Thoracic aorta (tissue), 2 donors: Measurements from ENCODE around the gene F8A2. TPM values are rescaled to one million over a fixed set of nuclear protein-coding genes. Genes with fewer than 3 reads are reported as not detected.
"Not testable (repeated sequence)": the region's sequence is repeated elsewhere in the genome, so short reads cannot be mapped to it uniquely, and the experiment has no call there.

Experiments
- ATAC-seq: fragments of 150-250 bp; one replicate; pipeline ENCODE4 v1.8.0; 2017; ENCODE audit warnings: low read depth; ENCODE audit not compliant: insufficient number of reproducible peaks, low FRiP score
- DNase-seq: peaks from one replicate; pipeline ENCODE4 v3.0.0-alpha.2; 2020; ENCODE audit warnings: low spot score
- H3K27ac ChIP-seq, 2 donors: fragments of 200-600 bp; sonication (generic); 1 replicate in 1 of 2; 2 replicates in 1 of 2; pipeline ENCODE4 v1.5.1; 2016; ENCODE audit warnings: mild to moderate bottlenecking in 2 of 2, moderate library complexity in 2 of 2
- H3K27me3 ChIP-seq: fragments of 200-600 bp; sonication (generic); replicated peaks from 2 replicates; pipeline ENCODE4 v1.6.0; 2016; ENCODE audit warnings: mild to moderate bottlenecking; ENCODE audit not compliant: insufficient read depth
- H3K36me3 ChIP-seq: fragments of 200-600 bp; sonication (generic); one replicate; pipeline ENCODE4 v1.5.1; 2016
- H3K4me1 ChIP-seq, 2 donors: fragments of 200-600 bp; sonication (generic); 1 replicate in 1 of 2; 2 replicates in 1 of 2; pipeline versions ENCODE4 v1.5.1 to v1.6.0; 2016; ENCODE audit warnings: low read depth in 2 of 2, mild to moderate bottlenecking in 1 of 2; ENCODE audit not compliant: control insufficient read depth in 1 of 2
- H3K4me3 ChIP-seq: fragments of 200-600 bp; sonication (generic); 2 replicates; pipeline ENCODE4 v1.5.1; 2016; ENCODE audit warnings: mild to moderate bottlenecking
- H3K9me3 ChIP-seq: fragments of 200-600 bp; sonication (generic); 2 replicates; pipeline ENCODE4 v1.5.1; 2016
- total RNA-seq, 2 donors: library from RNA; depleted of rRNA; stranded (reverse); fragments of >200 nt; gene quantifications; one replicate each; pipeline versions ENCODE4 v1.1.0 to v1.2.3, GENCODE V29; 2016
- TF ChIP-seq, protein P1 (sequence below): fragments of 200-600 bp; sonication (generic); IDR thresholded peaks from one replicate; pipeline ENCODE4 v1.5.1; 2019; ENCODE audit warnings: antibody characterized with exemption

F8A2 gene
- total RNA-seq = 1 to 10 TPM in 1 of 2 donors, not detected in 1; 8.7 TPM

DNA sequence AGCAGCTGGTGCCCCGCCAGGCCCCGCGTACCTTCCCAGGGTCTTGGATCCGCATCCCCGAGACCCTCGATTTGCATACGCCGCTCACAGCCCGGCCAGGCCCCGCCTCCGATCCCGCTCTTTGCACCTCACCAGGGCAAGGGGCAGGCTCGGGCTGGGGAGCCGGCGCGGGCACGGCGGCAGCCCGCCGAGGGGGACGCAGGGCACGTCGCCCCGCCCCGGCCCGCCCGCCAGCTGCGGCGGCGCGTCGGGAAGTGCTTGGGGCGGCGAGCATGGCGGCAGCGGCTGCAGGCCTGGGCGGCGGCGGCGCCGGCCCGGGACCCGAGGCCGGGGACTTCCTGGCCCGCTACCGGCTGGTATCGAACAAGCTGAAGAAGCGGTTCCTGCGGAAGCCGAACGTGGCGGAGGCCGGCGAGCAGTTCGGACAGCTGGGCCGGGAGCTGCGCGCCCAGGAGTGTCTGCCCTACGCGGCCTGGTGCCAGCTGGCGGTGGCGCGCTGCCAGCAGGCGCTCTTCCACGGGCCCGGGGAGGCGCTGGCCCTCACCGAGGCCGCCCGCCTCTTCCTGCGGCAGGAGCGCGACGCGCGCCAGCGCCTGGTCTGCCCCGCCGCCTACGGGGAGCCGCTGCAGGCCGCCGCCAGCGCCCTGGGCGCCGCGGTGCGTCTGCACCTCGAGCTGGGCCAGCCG lies at the start of gene F8A2:
Gene F8A2, plus strand, starts transcription at position 253 of the 686 bp plus-strand sequence. Its CDS starts 20 bp downstream, at position 273.
- ATAC-seq, H3K27me3 ChIP-seq, H3K9me3 ChIP-seq, DNase-seq, H3K4me1 ChIP-seq, H3K27ac ChIP-seq, H3K36me3 ChIP-seq, H3K4me3 ChIP-seq: not testable (repeated sequence)

DNA sequence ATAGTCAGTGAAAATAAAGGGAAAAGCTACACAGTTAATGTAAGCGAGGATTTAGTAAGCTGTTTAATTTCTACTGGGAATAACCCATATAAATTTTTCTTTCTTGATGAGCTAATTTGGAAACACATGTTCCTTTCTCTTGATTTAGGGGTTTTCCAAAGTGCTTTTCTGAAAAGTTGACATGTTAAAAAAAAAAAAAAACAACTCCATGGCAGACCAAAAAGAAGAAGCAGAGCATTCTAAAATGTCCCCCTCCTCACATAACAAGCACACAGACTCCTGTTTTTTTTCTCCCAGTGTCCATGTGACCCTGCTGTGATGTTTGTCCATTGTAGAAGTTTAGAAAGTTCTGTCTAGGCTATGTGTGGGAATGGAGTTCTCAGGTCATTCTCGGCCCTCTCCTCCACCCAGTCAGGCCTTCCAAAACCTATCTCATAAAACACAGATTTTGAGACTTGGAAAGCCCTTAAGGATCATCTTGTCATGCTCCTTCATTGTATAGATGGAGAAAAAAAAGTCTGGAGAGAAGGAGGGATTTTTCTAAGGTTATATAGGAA lies 48.3 kb upstream of the F8A2 start:
- H3K36me3 ChIP-seq = no peaks in the 10 kb centered on the region
- H3K27ac ChIP-seq = no peak overlapping the region
- no peaks in the 10 kb centered on the region for H3K27me3 ChIP-seq
- H3K4me3 ChIP-seq = peak overlapping the region; percentile 56
- H3K9me3 ChIP-seq = no peaks in the 10 kb centered on the region
- no peak for DNase-seq
- TF ChIP-seq, protein P1, sequence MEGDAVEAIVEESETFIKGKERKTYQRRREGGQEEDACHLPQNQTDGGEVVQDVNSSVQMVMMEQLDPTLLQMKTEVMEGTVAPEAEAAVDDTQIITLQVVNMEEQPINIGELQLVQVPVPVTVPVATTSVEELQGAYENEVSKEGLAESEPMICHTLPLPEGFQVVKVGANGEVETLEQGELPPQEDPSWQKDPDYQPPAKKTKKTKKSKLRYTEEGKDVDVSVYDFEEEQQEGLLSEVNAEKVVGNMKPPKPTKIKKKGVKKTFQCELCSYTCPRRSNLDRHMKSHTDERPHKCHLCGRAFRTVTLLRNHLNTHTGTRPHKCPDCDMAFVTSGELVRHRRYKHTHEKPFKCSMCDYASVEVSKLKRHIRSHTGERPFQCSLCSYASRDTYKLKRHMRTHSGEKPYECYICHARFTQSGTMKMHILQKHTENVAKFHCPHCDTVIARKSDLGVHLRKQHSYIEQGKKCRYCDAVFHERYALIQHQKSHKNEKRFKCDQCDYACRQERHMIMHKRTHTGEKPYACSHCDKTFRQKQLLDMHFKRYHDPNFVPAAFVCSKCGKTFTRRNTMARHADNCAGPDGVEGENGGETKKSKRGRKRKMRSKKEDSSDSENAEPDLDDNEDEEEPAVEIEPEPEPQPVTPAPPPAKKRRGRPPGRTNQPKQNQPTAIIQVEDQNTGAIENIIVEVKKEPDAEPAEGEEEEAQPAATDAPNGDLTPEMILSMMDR = no peak
- H3K4me1 ChIP-seq = no peaks in the 10 kb centered on the region
- no peak for ATAC-seq

DNA sequence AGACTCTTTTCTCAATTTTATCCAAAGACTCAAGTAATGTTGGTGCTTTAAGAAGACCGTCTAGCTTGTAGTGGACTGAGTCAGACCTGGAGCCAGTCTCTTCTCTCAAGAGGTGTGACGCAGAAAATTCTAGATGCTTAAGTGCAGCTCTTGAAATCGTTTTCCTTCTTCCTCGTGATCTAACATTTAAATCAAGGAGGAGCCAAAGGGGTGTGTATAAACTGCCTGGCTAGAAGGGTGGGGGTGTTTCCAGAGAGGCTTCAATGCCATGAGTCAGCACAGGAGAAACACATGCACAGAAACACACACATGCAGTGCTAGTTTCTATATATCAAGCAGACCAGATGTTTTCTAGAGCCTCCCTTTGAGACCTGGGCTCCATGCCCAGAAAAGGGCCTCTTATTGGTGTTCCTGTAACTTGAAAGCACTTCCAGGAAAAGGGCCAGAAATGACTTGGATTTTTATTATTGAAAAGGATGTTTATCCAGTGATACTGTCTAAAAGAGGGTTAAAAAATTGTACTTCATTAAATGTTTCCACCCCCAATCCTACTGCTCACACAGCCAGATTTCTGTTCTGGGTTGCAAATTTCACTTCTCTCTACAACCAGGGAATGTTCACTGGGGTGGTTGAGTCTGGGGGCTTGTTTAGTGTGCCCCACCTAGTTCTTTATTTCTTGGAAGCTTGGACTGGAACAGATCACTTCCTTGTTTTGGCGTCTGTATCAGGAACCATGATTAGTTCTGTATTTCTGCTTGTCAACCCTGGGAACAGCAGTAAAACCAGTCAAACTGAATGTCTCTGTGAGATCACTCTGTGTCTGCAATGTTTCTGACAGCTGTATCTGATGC lies 47.2 kb upstream of the F8A2 start, which contains the start of gene CLIC2:
Gene CLIC2, minus strand, starts transcription at position 129 of the 851 bp plus-strand sequence. CDS start 187 bp downstream, outside the sequence.
- Histone ChIP-seq H3K9me3 (no peaks in the 10 kb centered on the region), H3K4me1 (no peaks in the 10 kb centered on the region), H3K27ac (peak within 1 kb of the TSS in 1 of 2 donors; percentile 17), H3K27me3 (no peaks in the 10 kb centered on the region), H3K4me3 (peak within 1 kb of the TSS; percentile 56), H3K36me3 (no peaks in the 10 kb centered on the region)
- ATAC-seq = no peak
- TF ChIP-seq, protein P1 = no peak
- DNase-seq = no peak

DNA sequence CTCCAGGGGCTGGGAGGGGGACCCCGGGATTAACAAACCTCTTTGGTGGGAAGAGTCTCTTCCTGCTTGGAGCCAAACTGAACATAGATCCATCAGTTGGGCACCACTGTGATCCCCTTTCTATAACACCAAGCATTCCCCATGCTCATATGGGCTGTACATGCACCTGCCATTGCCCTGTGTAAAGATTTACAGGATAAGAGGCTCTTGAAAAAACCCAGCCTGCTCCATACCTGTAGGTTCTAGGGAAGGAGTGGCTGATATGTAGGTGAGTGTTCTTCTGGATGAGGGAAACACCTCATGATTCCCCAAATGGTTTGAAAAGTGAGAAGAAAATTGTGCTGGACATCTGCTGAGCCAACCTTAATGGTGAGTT lies 46.6 kb upstream of the F8A2 start:
- not testable (repeated sequence) for ATAC-seq, DNase-seq, H3K27me3 ChIP-seq, H3K4me3 ChIP-seq, H3K9me3 ChIP-seq, H3K4me1 ChIP-seq, H3K27ac ChIP-seq, H3K36me3 ChIP-seq

DNA sequence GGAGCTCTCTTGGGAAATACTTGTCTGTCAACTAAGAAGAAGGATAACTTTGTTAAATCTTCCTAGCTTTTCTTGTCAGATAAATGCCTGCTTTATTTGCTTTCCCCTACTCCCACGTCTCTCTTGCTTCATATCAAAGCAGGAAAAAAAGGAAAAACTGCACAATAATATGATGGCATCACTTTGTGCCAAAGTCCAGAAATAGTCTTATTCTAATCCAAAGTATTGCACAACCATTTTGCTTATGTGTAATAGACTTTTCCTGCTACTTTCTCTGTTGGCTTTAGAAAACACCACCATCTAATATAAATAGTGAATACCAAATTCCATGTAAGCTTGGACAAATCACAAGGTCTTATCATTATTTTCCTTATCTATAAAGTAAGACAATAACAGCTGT lies 36.2 kb upstream of the F8A2 start:
- H3K9me3 ChIP-seq, H3K4me1 ChIP-seq, H3K27ac ChIP-seq, H3K27me3 ChIP-seq, H3K4me3 ChIP-seq, DNase-seq, H3K36me3 ChIP-seq, ATAC-seq: not testable (repeated sequence)

DNA sequence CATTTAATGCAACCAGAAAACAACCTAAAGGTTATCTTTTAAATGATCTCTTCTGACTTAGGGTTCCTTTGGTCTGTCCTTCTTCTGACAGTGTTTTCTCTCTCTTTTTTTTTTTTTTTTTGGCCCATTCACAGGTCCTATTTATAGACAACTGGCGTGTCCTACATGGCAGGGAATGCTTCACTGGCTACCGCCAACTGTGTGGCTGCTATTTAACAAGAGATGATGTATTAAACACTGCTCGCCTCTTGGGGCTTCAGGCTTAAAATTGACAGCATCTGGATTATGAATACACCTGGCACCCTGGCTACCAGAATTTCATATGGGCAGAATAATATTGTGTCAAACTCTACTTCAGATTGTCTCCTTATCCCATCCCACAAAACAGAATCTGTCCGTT lies 32.4 kb upstream of the F8A2 start:
- H3K4me3 ChIP-seq, H3K9me3 ChIP-seq, H3K4me1 ChIP-seq, DNase-seq, ATAC-seq, H3K27me3 ChIP-seq, H3K27ac ChIP-seq, H3K36me3 ChIP-seq: not testable (repeated sequence)

DNA sequence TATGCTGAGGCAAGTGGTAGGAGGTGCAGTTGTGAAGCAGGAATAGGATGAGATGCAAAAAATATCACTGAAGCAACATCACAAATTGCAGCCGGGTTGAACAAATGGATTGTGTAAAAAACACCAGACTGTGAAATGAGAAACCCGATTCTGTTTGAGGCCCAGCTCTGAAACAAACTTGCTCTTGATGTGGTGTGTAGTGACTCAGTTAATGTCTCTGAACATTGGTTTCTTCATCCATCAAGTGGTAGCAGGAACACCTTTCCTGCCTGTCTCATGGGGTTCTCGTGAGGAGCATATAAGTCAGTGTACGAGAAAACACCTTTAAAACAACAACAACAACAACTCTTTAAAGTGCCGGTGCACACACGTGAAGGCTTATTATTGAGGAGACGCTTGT lies 18.2 kb upstream of the F8A2 start:
- not testable (repeated sequence) for H3K4me1 ChIP-seq, H3K9me3 ChIP-seq, H3K27ac ChIP-seq, ATAC-seq, DNase-seq, H3K27me3 ChIP-seq, H3K4me3 ChIP-seq, H3K36me3 ChIP-seq

DNA sequence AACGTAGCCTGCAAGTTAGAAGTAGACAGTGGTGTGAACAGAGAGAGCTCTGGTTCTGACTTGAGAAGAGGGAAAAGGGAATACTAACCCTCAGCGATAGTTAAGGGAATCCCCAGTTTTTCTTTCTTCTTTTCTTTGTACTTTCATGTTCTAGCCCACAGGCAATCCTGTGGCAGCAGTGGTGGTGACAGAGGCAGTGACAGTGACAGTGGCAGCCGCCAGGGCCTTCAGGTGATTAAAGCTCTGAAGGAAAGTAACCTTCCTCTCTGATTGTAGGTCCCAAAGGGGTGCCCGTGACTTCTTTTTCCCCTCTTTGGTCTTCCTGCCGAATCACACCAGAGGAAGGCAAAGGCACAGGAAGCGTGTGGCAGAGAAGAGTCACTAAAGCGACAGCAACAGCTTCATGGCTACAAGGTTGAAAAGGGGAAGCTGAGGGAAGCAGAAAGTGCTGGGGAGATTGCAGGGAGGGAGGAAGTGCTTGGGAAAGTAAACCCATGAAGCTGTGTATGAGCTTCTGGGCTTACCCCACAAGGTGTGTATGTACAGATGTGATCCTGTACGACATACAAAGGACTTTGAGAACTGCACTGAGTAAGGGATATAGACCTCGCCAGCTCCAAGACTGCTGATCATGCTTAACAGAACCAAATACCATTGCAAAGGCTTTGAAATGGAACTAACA lies 8.0 kb upstream of the F8A2 start:
- not testable (repeated sequence) for H3K4me1 ChIP-seq, H3K9me3 ChIP-seq, DNase-seq, H3K4me3 ChIP-seq, H3K27ac ChIP-seq, H3K36me3 ChIP-seq, ATAC-seq, H3K27me3 ChIP-seq

DNA sequence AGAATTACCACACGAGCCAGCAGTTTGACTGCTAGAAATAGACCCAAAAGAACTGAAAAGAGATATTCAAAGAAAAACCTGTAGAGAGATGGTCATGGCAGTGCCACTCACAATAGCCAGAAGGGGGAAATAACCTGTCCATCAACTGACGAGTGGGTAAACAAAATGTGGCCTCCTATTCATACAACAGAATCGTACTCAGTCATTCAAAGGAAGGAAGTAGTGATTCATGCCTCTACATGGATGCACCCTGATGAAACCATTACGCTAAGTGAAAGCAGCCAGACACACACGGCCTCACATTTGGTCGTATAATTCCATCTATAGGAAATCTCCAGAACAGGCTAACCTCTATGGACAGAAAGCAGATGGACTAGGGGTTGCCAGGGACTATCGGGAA lies 2.1 kb upstream of the F8A2 start:
- not testable (repeated sequence) for H3K9me3 ChIP-seq, H3K4me3 ChIP-seq, H3K36me3 ChIP-seq, H3K27ac ChIP-seq, H3K4me1 ChIP-seq, ATAC-seq, DNase-seq, H3K27me3 ChIP-seq

DNA sequence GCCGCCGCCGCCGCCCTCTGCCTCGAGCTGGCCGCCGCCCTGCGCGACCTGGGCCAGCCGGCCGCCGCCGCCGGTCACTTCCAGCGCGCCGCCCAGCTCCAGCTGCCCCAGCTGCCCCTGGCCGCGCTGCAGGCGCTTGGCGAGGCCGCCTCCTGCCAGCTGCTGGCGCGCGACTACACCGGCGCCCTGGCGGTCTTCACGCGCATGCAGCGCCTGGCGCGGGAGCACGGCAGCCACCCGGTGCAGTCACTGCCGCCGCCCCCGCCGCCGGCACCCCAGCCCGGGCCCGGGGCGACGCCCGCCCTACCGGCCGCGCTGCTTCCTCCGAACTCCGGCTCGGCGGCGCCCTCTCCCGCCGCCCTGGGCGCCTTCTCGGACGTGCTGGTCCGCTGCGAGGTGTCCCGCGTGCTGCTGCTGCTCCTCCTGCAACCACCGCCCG lies 653 bp downstream of the F8A2 start:
- not testable (repeated sequence) for ATAC-seq, DNase-seq, H3K4me3 ChIP-seq, H3K27me3 ChIP-seq, H3K36me3 ChIP-seq, H3K4me1 ChIP-seq, H3K9me3 ChIP-seq, H3K27ac ChIP-seq
